NOMO-1 treated with dmso at 0.1 percent for 144 hours (cell line): ENCODE data around the gene PRDM12.

Source experiments
- DNase-seq: peaks from one replicate; lab custom pipeline; 2025; ENCODE audit not compliant: unreplicated experiment; lab: John Stamatoyannopoulos, UW

PRDM12 gene

GRCh38 chr9:130635721-130636647 is 28.4 kb upstream of the PRDM12 start:
- no peak for DNase-seq

- DNase-seq = no peak
Measured at GRCh38 chr9:130636648-130637020, 27.8 kb upstream of the PRDM12 start.

- DNase-seq = no peak
Measured at GRCh38 chr9:130638284-130639123, 25.9 kb upstream of the PRDM12 start.

- DNase-seq = peak; percentile 46
Measured at GRCh38 chr9:130639124-130639765, 25.1 kb upstream of the PRDM12 start.

DNA sequence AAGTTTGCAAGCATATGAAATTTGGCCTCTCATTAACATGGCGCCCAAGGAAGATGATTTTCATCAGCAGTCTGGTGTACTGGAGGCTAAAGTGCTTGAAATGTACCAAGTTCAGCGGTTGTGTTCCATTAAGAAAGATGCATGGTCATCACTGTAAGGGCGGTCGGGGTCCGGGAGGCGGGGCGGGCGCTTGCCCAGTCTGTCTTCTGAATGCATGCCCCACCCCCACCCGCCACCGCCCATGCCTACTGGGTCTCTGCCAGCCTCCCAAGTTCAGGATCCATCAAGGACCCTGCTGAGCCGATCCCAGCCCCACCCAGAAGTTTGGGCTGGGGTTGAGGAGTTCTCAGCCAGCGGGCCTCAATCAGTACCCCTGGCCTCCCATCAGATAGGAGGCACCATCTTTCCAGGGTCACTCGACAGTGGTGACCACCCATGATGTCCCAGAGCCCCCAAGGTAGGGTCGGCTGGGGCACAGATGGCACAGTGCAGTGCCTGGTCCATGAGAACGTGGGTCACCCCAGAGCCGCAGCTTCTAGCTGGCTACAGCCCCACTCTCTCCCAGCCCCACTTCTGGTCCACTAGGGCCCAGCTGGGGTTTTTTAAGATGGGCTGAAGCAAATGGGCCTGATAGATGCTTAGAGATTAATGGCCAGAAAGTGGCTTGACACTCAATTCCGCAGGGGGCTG is 24.4 kb upstream of the PRDM12 start:
- DNase-seq = no peak

GRCh38 chr9:130640681-130641080 is 23.7 kb upstream of the PRDM12 start:
- no peak for DNase-seq

DNA sequence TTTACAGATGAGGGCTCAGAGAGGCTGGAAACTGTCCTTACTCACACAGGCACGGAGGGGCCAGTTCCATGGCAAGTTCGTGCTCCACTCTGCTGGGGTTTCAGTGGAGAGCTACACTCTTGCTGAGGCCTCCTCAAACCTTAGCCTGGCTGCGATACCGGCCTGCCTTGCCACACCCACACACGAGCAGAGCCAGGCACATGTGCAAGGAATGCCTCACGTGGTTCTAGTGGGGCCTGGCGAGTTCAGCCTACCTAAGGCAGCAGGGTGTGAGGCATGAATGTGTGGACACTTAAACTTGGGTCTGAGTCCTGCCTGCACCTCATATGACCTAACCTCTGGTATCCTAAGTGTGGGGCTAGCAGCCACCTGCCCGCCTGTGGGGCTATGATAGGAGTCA is 21.5 kb upstream of the PRDM12 start:
- no peak for DNase-seq

DNA sequence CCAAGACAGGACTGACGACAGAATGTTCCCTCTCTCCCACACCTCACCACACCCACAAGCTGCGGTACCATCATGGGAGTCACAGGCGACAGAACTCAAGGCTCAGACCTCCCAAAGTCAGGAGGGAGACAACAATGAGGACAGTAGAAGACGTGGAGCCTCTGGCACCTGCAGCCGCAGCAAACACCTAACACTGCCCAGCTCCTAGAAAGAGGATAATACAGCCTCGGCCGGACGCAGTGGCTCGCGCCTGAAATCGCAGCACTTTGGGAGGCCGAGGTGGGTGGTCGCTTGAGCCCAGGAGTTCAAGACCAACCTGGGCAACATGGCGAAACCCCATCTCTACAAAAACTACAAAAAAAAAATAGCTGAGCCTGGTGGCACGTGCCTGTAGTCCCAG is 13.2 kb upstream of the PRDM12 start:
- DNase-seq = no peak

GRCh38 chr9:130651752-130652151 is 12.6 kb upstream of the PRDM12 start:
- no peak for DNase-seq

DNA sequence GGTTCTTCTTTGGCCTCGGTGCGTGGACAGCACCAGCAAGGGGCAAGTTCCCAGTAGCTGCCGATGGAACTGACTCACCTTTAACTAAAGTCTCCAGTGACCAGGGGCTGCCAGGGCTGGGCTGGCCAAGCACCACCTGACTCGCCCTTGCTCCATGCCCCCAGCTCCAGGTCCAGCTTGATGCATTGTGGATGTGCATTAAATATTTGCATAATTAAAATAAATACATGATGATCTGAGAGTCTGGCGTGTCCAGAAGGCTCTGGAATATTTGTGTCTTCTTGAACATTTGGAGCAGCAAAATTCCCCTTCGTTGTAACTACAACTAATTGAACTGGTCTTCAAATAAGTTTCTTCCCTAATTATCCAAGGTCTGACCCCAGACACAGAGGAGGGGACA is 9.5 kb upstream of the PRDM12 start:
- DNase-seq = no peak

DNA sequence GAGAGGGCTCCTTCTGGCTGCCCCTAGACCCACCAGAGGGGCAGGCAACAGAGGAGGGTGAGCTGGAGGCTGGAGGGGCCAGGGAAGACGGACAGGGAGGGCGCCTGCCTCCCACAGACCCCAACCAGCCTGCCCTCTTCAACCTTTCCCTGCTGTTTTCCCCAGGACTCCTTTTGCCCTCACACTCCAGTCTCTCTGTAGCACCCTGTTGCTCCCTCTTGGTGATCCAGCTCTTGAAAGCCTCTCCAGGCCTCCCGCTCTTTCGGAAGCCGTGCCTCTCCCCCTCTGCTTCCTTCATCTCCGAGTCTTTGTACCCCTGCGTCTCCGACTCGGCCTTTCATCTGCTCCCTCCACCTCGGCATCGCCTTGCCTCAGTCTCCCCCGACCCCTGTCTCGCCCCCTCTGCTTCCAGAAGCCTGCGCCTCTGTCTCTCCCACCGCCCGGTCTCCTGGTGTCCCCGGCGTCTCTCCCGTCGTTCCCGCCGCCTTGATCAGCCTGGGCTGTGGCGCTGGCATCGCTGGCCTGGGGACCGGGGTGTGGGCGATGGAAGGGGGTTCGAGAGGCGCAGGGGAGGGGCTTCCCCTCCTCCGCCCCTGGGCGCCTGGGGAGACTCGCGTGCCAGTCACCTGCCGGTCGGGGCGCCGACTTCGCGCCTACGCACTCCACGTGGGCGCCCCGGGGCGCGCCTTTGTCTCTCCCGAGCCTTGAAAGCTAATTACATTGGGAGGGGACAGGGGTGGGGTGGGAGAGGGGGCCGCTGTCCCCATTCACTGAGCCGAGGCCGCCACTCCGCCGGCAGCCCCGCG is 5.3 kb upstream of the PRDM12 start:
- no peak for DNase-seq

DNA sequence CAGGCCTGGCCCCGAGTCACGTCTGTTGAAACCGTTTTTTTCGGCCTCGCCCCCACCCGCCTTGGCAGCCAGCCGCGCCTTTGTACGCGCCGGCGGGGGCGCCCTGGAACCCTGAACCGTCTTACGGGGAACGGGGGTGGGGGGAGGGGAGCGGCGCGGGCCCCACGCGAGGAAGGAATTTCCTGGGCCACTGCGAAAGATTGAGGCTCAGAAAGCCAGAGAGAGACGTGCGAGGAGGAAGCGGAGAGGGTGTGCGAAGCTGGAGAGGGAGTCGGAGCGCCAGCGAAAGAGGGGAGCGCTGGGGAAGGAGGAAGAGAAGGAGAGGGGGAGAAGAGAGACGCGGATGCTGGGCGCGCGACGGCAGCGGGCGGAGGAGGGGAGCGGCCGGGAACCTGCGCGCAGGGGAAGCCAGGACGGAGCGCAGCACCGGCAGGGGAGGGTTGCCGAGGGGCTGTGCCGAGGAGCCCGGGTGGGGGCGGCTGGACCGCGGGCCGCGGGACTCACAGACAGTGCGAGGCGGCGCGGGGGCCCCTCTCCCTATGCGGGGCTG is 4.6 kb upstream of the PRDM12 start:
- no peak for DNase-seq

DNA sequence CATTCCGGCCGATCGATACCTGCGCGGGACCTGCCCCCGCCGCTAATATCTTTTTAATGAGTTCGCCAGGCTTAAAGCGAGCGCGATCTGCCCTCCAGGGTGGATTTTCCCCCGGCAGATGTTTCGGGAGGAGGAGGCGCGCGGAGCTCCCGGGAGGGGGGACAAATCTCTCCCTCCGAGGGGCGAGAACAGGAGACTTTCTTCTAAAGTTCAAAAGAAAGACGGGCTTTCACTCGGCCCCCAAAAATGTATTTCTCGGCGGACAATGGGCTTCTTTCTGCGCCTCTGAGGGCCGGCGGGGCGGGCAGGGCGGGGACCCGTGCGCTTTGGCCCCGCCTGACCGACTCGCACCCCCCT is 4.1 kb upstream of the PRDM12 start:
- no peak for DNase-seq

- DNase-seq = no peak
Measured at GRCh38 chr9:130660683-130661450, 3.5 kb upstream of the PRDM12 start.

DNA sequence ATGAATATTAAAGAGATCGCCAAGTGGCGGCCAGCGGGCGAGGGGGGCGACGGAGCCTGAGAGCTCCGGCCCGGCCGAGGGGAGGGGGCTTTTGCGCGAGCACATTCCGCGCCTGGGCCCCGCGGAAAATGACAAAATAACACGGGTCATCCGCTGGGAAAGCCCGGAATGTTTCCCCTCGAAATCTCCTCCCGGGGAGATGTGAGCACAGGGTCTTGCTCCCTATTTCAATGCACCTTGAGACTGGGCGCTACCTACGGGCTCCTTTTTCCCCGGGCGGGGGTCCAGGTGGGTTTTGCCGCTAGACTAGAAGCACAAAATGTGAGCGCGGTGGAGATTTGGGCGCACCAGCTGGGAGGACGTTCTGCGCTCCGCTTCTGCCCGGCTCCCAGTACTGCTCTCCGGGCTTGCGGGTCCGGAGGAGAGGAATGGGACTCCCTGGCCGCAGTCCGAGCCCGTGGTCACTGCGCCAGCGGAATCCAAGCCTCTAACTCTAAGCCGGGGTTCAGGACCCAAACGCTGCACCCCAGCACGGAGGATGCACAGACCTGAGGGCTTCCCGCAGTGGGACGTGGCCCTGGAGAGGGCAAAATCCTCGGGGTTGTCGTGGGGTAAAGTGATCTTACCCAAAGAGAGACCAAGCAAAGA is 2.8 kb upstream of the PRDM12 start:
- no peak for DNase-seq

- no peak for DNase-seq
Measured at GRCh38 chr9:130662099-130662969, 2.1 kb upstream of the PRDM12 start.

DNA sequence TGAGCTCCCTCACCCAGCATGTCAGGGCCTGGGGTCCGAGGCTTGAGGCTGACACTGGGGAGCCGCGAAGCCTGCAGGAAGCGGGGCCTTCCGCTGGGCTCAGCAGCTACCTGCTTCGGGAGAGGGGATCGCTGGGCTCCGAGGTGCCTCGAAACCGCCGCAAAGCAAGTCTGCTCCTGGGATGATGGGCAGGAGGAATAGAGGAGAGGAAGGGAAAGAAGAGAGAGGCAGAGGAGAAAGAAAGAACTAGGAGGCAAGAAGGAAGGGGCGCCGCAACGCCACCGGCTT is 1.5 kb upstream of the PRDM12 start:
- no peak for DNase-seq
